K562 (cell line): ENCODE measurements around the gene ACSF3. TPM values are rescaled to one million over a fixed set of nuclear protein-coding genes. Genes with fewer than 3 reads are reported as not detected.

Experiments
- ATAC-seq: fragments of 200-7000 bp; cut with Tn5 transposase; 3 replicates; pipeline ENCODE4 v1.9.1; 2020; ENCODE audit warnings: moderate library complexity
- BruUV-seq: library from RNA; stranded (reverse); fragments of 400-500 nt; replicated peaks from 2 replicates; lab custom pipeline; 2021; lab: Mats Ljungman, UMichigan
- CTCF ChIA-PET: fragments of 300-600 bp; formaldehyde crosslinking; extraction: SDS; loops from one replicate; lab custom pipeline; 2021; ENCODE audit warnings: low intra/inter-chr PET ratio; lab: Yijun Ruan, JAX
- POLR2A ChIA-PET: fragments of 300-600, 350-650 bp; sonication (Branson Sonifier 250); formaldehyde crosslinking; extraction: SDS; loops from one replicate; lab custom pipeline; 2021; ENCODE audit warnings: antibody characterized with exemption, inconsistent platforms; lab: Yijun Ruan, JAX
- DNase-seq, 4 experiments: peaks; one replicate each; pipeline versions ENCODE4 v3.0.0 to v3.0.0-alpha.2; 2011 to 2018; ENCODE audit warnings: low spot score in 3 of 4, mixed read lengths in 3 of 4; ENCODE audit errors: extremely low read depth in 1 of 4
- FAIRE-seq: peaks from 2 replicates; lab custom pipeline; 2011; peaks lifted over from hg19 to GRCh38; lab: Jason Lieb, UNC
- H2AFZ ChIP-seq: 2 replicates; pipeline ENCODE4 v1.6.0; 2011; ENCODE audit warnings: low read depth, low read length, control low read depth, inconsistent platforms
- H3K27ac ChIP-seq: fragments of 200-600 bp; 3 replicates; pipeline ENCODE4 v1.8.0; 2011; ENCODE audit warnings: low read depth, mild to moderate bottlenecking, control low read depth, inconsistent platforms, low read length, moderate library complexity, mixed read lengths; ENCODE audit errors: extremely low read depth
- H3K27me3 ChIP-seq, 2 experiments: fragments of 300-600 bp in 1 of 2; 2 replicates in 1 of 2; 3 replicates in 1 of 2; pipeline versions ENCODE4 v1.6.0 to v1.8.0; 2011; ENCODE audit warnings: inconsistent platforms in 2 of 2, low read length in 2 of 2, mild to moderate bottlenecking in 1 of 2, mixed read lengths in 1 of 2, moderate library complexity in 1 of 2; ENCODE audit not compliant: control insufficient read depth in 2 of 2, insufficient read depth in 2 of 2
- H3K36me3 ChIP-seq: fragments of 300-600 bp; 3 replicates; pipeline ENCODE4 v1.8.0; 2011; ENCODE audit warnings: mild to moderate bottlenecking, low read length, inconsistent platforms; ENCODE audit not compliant: control insufficient read depth, insufficient read depth
- H3K4me1 ChIP-seq, 2 experiments: fragments of 200-600 bp in 1 of 2; replicated peaks in 1 of 2; 2 replicates in 1 of 2; 3 replicates in 1 of 2; pipeline versions ENCODE4 v1.5.1 to v1.8.0; 2011; ENCODE audit warnings: inconsistent platforms in 2 of 2, low read length in 2 of 2, mild to moderate bottlenecking in 1 of 2, mixed read lengths in 1 of 2, moderate library complexity in 1 of 2; ENCODE audit not compliant: control insufficient read depth in 2 of 2, insufficient read depth in 2 of 2
- H3K4me2 ChIP-seq: 2 replicates; pipeline ENCODE4 v1.6.1; 2011; ENCODE audit warnings: low read length, control low read depth, inconsistent platforms, mixed read lengths; ENCODE audit not compliant: insufficient read depth
- H3K4me3 ChIP-seq: fragments of 200-600 bp; sonication (generic), shearing (Covaris generic); 2 replicates; pipeline ENCODE4 v1.5.1; 2016; ENCODE audit warnings: control low read depth, inconsistent platforms
- H3K79me2 ChIP-seq: fragments of 200-600 bp; 3 replicates; pipeline ENCODE4 v1.8.0; 2011; ENCODE audit warnings: low read length, inconsistent platforms; ENCODE audit not compliant: control insufficient read depth, insufficient read depth
- H3K9ac ChIP-seq, 2 experiments: 2 replicates each; pipeline versions ENCODE4 v1.6.0 to v1.6.1; 2011; ENCODE audit warnings: low read depth in 2 of 2, low read length in 2 of 2, control low read depth in 1 of 2, inconsistent platforms in 1 of 2, mild to moderate bottlenecking in 1 of 2, mixed read lengths in 1 of 2; ENCODE audit not compliant: insufficient read depth in 1 of 2
- H3K9me1 ChIP-seq: one replicate; pipeline ENCODE4 v1.6.0; 2011; ENCODE audit warnings: inconsistent platforms, mild to moderate bottlenecking, low read length, moderate library complexity; ENCODE audit not compliant: control insufficient read depth, insufficient read depth
- H3K9me3 ChIP-seq: replicated peaks from 2 replicates; pipeline ENCODE4 v1.5.1; 2011; ENCODE audit warnings: low read depth, low read length, inconsistent platforms; ENCODE audit not compliant: control insufficient read depth, insufficient read depth
- H4K20me1 ChIP-seq: replicated peaks from 2 replicates; pipeline ENCODE4 v1.6.1; 2011; ENCODE audit warnings: low read length, inconsistent platforms, mixed read lengths; ENCODE audit not compliant: control insufficient read depth, insufficient read depth
- HNRNPUL1 ChIP-seq: fragments of 200-400 bp; formaldehyde crosslinking; IDR thresholded peaks from 2 replicates; pipeline ENCODE4 v1.6.1; 2017; ENCODE audit warnings: low read length
- NRF1 ChIP-seq, 2 experiments: fragments of 450-650 bp; IDR thresholded peaks in 1 of 2; conservative IDR thresholded peaks in 1 of 2; 2 replicates each; pipeline ENCODE4 v1.6.1; 2014; ENCODE audit warnings: mild to moderate bottlenecking in 2 of 2
- RBM39 ChIP-seq: fragments of 200-400 bp; formaldehyde crosslinking; optimal IDR thresholded peaks from 2 replicates; pipeline ENCODE3; 2018; ENCODE audit warnings: low read depth, low read length
- ZNF146 ChIP-seq: IDR thresholded peaks from one replicate; pipeline ENCODE4 v1.6.1; 2018; ENCODE audit warnings: missing compliant biosample characterization; ENCODE audit not compliant: unreplicated experiment
- WGBS: fragments of 100-300 bp; shearing (Covaris generic); methylation state at CpG from one replicate; pipeline ENCODE4 v1.1.6; 2016; ENCODE audit warnings: low coverage, mixed read lengths; ENCODE audit not compliant: insufficient coverage; ENCODE audit errors: missing lambda C conversion rate; 5-methylcytosine and 5-hydroxymethylcytosine counted together
- in situ Hi-C: fragments of 300-500 bp; cut with MboI; formaldehyde crosslinking; loops from 4 replicates; pipeline ENCODE4 v1.15.0; 2018; ENCODE audit warnings: inconsistent platforms, mixed read lengths
- intact Hi-C: fragments of 100-400 bp; cut with micrococcal nuclease; formaldehyde crosslinking; loops from 2 replicates; pipeline ENCODE4 v1.14.2; 2022
- polyA plus RNA-seq, 8 experiments: library from polyadenylated mRNA; depleted of rRNA in 4 of 8; stranded (reverse) in 5 of 8; unstranded in 3 of 8; fragments of >200 nt; fragmentation: Nextera tagmentation in 2 of 8; fragmentation: Illumina TruSeq in 1 of 8; extraction: Ambion mirVana in 2 of 8; extraction: Trizol in 1 of 8; gene quantifications; 2 replicates each; pipeline versions ENCODE4 v1.2.1 to v1.2.3, GENCODE V29; 2011 to 2014; ENCODE audit warnings: inconsistent platforms in 1 of 8, missing spikeins in 1 of 8
- total RNA-seq, 7 experiments: library from RNA; depleted of rRNA in 6 of 7; stranded (reverse); fragments of >200 nt in 6 of 7; fragmentation: Illumina TruSeq in 2 of 7; extraction: Trizol in 2 of 7; gene quantifications; 2 replicates each; pipeline versions ENCODE4 v1.2.1 to v1.2.3, GENCODE V29; 2011 to 2021; ENCODE audit warnings: low replicate concordance in 1 of 7

Gene ACSF3
- total and polyA plus RNA-seq, 9 of the 15 experiments (the other 6 are each of a cell fraction or from before 2014, with no cell fraction given): 0.77 to 32.8 (median 14.7) TPM

DNA sequence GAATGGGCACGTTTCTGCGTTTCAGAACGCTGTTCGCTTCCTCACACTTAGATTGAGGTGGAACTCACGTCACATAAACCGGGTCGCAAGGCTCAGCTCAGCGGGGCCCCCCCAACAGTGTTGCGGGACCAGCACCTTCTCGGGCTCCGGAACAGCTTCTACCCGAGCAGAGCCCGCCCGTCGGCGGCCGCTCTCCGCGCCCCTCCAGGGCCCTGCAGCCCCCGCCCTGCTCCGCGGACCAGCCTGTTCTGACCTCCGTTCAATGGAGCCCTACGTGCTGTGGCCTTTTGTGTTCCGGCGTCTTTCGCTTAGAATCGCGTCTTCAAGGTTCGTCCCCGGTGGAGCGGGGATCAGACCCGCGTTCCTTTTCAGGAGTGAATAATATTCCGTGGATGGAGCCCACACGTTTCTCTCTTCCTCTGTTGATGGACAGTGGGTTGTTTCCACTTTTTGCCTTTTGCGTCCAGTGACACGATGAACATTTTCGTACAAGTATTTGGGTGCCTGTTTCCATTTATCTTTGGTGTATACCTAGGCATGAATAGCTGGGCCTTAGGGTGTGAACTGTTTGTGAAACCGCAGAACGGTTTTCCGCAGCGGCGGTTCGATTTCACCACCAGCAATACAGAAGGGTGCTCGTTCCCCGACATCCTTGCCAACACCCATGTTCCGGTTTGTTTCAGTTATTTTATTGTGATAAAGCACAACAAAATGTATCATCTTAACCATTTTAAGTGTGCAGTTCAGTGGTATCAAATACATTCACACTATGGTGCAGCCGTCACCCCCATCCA is 109.0 kb downstream of the ACSF3 start:
- Histone ChIP-seq H3K36me3 (no peaks in the 10 kb centered on the region), H3K9ac (peak overlapping the region in 1 of 2 experiments; percentile 74; a peak in 1 of 4 replicates), H2AFZ (no peak overlapping the region; the same call in 1 of the 2 replicates), H3K27ac (no peak overlapping the region), H3K27me3 (peaks cover 7 to 15% of the 10 kb centered on the region in 2 experiments), H3K4me2 (peak overlapping the region; percentile 60), H3K4me3 (no peak overlapping the region), H4K20me1 (no peaks in the 10 kb centered on the region; the same call in 1 of the 2 replicates), H3K4me1 (peaks cover 0 to 52% of the 10 kb centered on the region in 2 experiments; a peak in 2 of 5 replicates)
- CTCF ChIA-PET: no interaction called here
- in situ Hi-C loops (no loop called here), intact Hi-C loops (no loop called here)
- FAIRE-seq (peak; percentile 19), DNase-seq (no peak)
- no TSS peak for BruUV-seq
- 57% methylated on average over 46 of the region's 49 CpGs for WGBS
- POLR2A ChIA-PET: interaction anchor here (0.6 to 1.6 kb wide), 3 partner anchors 15 to 105 kb away, joined by 3 to 4 read pairs (median 3); partner anchors contain the start of gene ZNF778
- peak; percentile 74 for TF ChIP-seq ZNF146
- no peak for TF ChIP-seq HNRNPUL1
- no peak for TF ChIP-seq RBM39
- 0 out of 4 replicates have a peak, but pooled peaks of 1 of the 2 experiments have one; percentile 3 for TF ChIP-seq NRF1 (conservative IDR thresholded peaks at IDR 0.05 in 1 of 2, IDR thresholded peaks at IDR 0.05 in 1 of 2)
- TF ChIP-seq, all 486 proteins: peak for 2
- H3K9me3 ChIP-seq: peaks cover 5% of the 10 kb centered on the region
- no peaks in the 10 kb centered on the region for H3K9me1 ChIP-seq
- ATAC-seq: no peak
- no peaks in the 10 kb centered on the region for H3K79me2 ChIP-seq

Other genes with a start within 250 kb of the ACSF3 start
- 3.4 and 5.4 TPM in 2 replicates for gene GALNS, start 236.9 kb upstream of the ACSF3 start, total RNA-seq (2014; rRNA removed)
- 2.4 and 4.1 TPM in 2 replicates for gene GALNS, start 236.9 kb upstream of the ACSF3 start, total RNA-seq (2014; rRNA removed; fragmentation: Illumina TruSeq; extraction: Trizol)
- 5.6 and 5.9 TPM in 2 replicates for gene GALNS, start 236.9 kb upstream of the ACSF3 start, total RNA-seq (2015; rRNA removed; fragmentation: Illumina TruSeq; extraction: Trizol)
- 12.3 and 13.2 TPM in 2 replicates for gene GALNS, start 236.9 kb upstream of the ACSF3 start, total RNA-seq (2021)
- gene GALNS, start 236.9 kb upstream of the ACSF3 start, polyA plus RNA-seq (2011; rRNA removed): 3.9 and 4.3 TPM in 2 replicates
- 6.0 and 7.0 TPM in 2 replicates for gene GALNS, start 236.9 kb upstream of the ACSF3 start, polyA plus RNA-seq (2014; fragmentation: Illumina TruSeq; extraction: Trizol)
- under 1 TPM; 0.38 to 0.63 TPM for gene GALNS, start 236.9 kb upstream of the ACSF3 start, polyA plus RNA-seq (2014; fragmentation: Nextera tagmentation; extraction: Ambion mirVana)
- 6.7 and 8.6 TPM in 2 replicates for gene GALNS, start 236.9 kb upstream of the ACSF3 start, polyA plus RNA-seq (2014; rRNA removed)
- 60.4 and 77.5 TPM in 2 replicates for gene TRAPPC2L, start 236.7 kb upstream of the ACSF3 start, total RNA-seq (2014; rRNA removed)
- gene TRAPPC2L, start 236.7 kb upstream of the ACSF3 start, total RNA-seq (2014; rRNA removed; fragmentation: Illumina TruSeq; extraction: Trizol): 92.6 and 126 TPM in 2 replicates
- 61.1 and 69.1 TPM in 2 replicates for gene TRAPPC2L, start 236.7 kb upstream of the ACSF3 start, total RNA-seq (2015; rRNA removed; fragmentation: Illumina TruSeq; extraction: Trizol)
- gene TRAPPC2L, start 236.7 kb upstream of the ACSF3 start, total RNA-seq (2021): 89.1 and 92.6 TPM in 2 replicates
- gene TRAPPC2L, start 236.7 kb upstream of the ACSF3 start, polyA plus RNA-seq (2011; rRNA removed): 124 and 163 TPM in 2 replicates
- 97.5 and 104 TPM in 2 replicates for gene TRAPPC2L, start 236.7 kb upstream of the ACSF3 start, polyA plus RNA-seq (2014; fragmentation: Illumina TruSeq; extraction: Trizol)
- 100 to 1,000 TPM; 345 to 398 TPM for gene TRAPPC2L, start 236.7 kb upstream of the ACSF3 start, polyA plus RNA-seq (2014; fragmentation: Nextera tagmentation; extraction: Ambion mirVana)
- 92.4 and 99.1 TPM in 2 replicates for gene TRAPPC2L, start 236.7 kb upstream of the ACSF3 start, polyA plus RNA-seq (2014; rRNA removed)
- gene PABPN1L, start 227.2 kb upstream of the ACSF3 start, total RNA-seq (2014; rRNA removed): 0.32 TPM in 1 of 2 replicates, not detected in the other
- not detected in 2 replicates for gene PABPN1L, start 227.2 kb upstream of the ACSF3 start, total RNA-seq (2014; rRNA removed; fragmentation: Illumina TruSeq; extraction: Trizol)
- gene PABPN1L, start 227.2 kb upstream of the ACSF3 start, total RNA-seq (2015; rRNA removed; fragmentation: Illumina TruSeq; extraction: Trizol): 0.19 TPM in 1 of 2 replicates, not detected in the other
- 0.29 TPM in 1 of 2 replicates, not detected in the other for gene PABPN1L, start 227.2 kb upstream of the ACSF3 start, total RNA-seq (2021)
- gene PABPN1L, start 227.2 kb upstream of the ACSF3 start, polyA plus RNA-seq (2011; rRNA removed): not detected in 2 replicates
- not detected in 2 replicates for gene PABPN1L, start 227.2 kb upstream of the ACSF3 start, polyA plus RNA-seq (2014; fragmentation: Illumina TruSeq; extraction: Trizol)
- gene PABPN1L, start 227.2 kb upstream of the ACSF3 start, polyA plus RNA-seq (2014; fragmentation: Nextera tagmentation; extraction: Ambion mirVana): not detected
- gene PABPN1L, start 227.2 kb upstream of the ACSF3 start, polyA plus RNA-seq (2014; rRNA removed): 0.11 TPM in 1 of 2 replicates, not detected in the other
- 13.5 and 20.8 TPM in 2 replicates for gene CBFA2T3, start 116.6 kb upstream of the ACSF3 start, total RNA-seq (2014; rRNA removed)
- gene CBFA2T3, start 116.6 kb upstream of the ACSF3 start, total RNA-seq (2014; rRNA removed; fragmentation: Illumina TruSeq; extraction: Trizol): 3.9 and 5.9 TPM in 2 replicates
- 6.7 and 7.8 TPM in 2 replicates for gene CBFA2T3, start 116.6 kb upstream of the ACSF3 start, total RNA-seq (2015; rRNA removed; fragmentation: Illumina TruSeq; extraction: Trizol)
- 114 and 145 TPM in 2 replicates for gene CBFA2T3, start 116.6 kb upstream of the ACSF3 start, total RNA-seq (2021)
- gene CBFA2T3, start 116.6 kb upstream of the ACSF3 start, polyA plus RNA-seq (2011; rRNA removed): 6.4 and 11.3 TPM in 2 replicates
- 24.2 and 46.3 TPM in 2 replicates for gene CBFA2T3, start 116.6 kb upstream of the ACSF3 start, polyA plus RNA-seq (2014; fragmentation: Illumina TruSeq; extraction: Trizol)
- gene CBFA2T3, start 116.6 kb upstream of the ACSF3 start, polyA plus RNA-seq (2014; fragmentation: Nextera tagmentation; extraction: Ambion mirVana): 1 to 10 TPM; 2.3 to 2.7 TPM
- 34.3 and 35.3 TPM in 2 replicates for gene CBFA2T3, start 116.6 kb upstream of the ACSF3 start, polyA plus RNA-seq (2014; rRNA removed)
- gene CDH15, start 77.9 kb downstream of the ACSF3 start, total RNA-seq (2014; rRNA removed): 0.16 and 0.18 TPM in 2 replicates
- gene CDH15, start 77.9 kb downstream of the ACSF3 start, total RNA-seq (2014; rRNA removed; fragmentation: Illumina TruSeq; extraction: Trizol): not detected in 2 replicates
- not detected in 2 replicates for gene CDH15, start 77.9 kb downstream of the ACSF3 start, total RNA-seq (2015; rRNA removed; fragmentation: Illumina TruSeq; extraction: Trizol)
- 0.07 and 0.11 TPM in 2 replicates for gene CDH15, start 77.9 kb downstream of the ACSF3 start, total RNA-seq (2021)
- 0.03 TPM in 1 of 2 replicates, not detected in the other for gene CDH15, start 77.9 kb downstream of the ACSF3 start, polyA plus RNA-seq (2011; rRNA removed)
- not detected in 2 replicates for gene CDH15, start 77.9 kb downstream of the ACSF3 start, polyA plus RNA-seq (2014; fragmentation: Illumina TruSeq; extraction: Trizol)
- not detected for gene CDH15, start 77.9 kb downstream of the ACSF3 start, polyA plus RNA-seq (2014; fragmentation: Nextera tagmentation; extraction: Ambion mirVana)
- not detected in 2 replicates for gene CDH15, start 77.9 kb downstream of the ACSF3 start, polyA plus RNA-seq (2014; rRNA removed)
- gene SLC22A31, start 106.7 kb downstream of the ACSF3 start, total RNA-seq (2014; rRNA removed): 0.54 and 0.86 TPM in 2 replicates
- gene SLC22A31, start 106.7 kb downstream of the ACSF3 start, total RNA-seq (2014; rRNA removed; fragmentation: Illumina TruSeq; extraction: Trizol): not detected in 2 replicates
- 0.15 and 0.29 TPM in 2 replicates for gene SLC22A31, start 106.7 kb downstream of the ACSF3 start, total RNA-seq (2015; rRNA removed; fragmentation: Illumina TruSeq; extraction: Trizol)
- 1.1 and 1.3 TPM in 2 replicates for gene SLC22A31, start 106.7 kb downstream of the ACSF3 start, total RNA-seq (2021)
- gene SLC22A31, start 106.7 kb downstream of the ACSF3 start, polyA plus RNA-seq (2011; rRNA removed): 0.39 and 1.9 TPM in 2 replicates
- gene SLC22A31, start 106.7 kb downstream of the ACSF3 start, polyA plus RNA-seq (2014; fragmentation: Illumina TruSeq; extraction: Trizol): 0.36 and 0.47 TPM in 2 replicates
- gene SLC22A31, start 106.7 kb downstream of the ACSF3 start, polyA plus RNA-seq (2014; fragmentation: Nextera tagmentation; extraction: Ambion mirVana): not detected
- gene SLC22A31, start 106.7 kb downstream of the ACSF3 start, polyA plus RNA-seq (2014; rRNA removed): 2.2 and 2.4 TPM in 2 replicates
- 18.3 and 26.8 TPM in 2 replicates for gene ZNF778, start 123.9 kb downstream of the ACSF3 start, total RNA-seq (2014; rRNA removed)
- gene ZNF778, start 123.9 kb downstream of the ACSF3 start, total RNA-seq (2014; rRNA removed; fragmentation: Illumina TruSeq; extraction: Trizol): 7.4 and 8.2 TPM in 2 replicates
- gene ZNF778, start 123.9 kb downstream of the ACSF3 start, total RNA-seq (2015; rRNA removed; fragmentation: Illumina TruSeq; extraction: Trizol): 6.4 and 7.5 TPM in 2 replicates
- gene ZNF778, start 123.9 kb downstream of the ACSF3 start, total RNA-seq (2021): 12.4 and 14.3 TPM in 2 replicates
- 6.9 and 9.7 TPM in 2 replicates for gene ZNF778, start 123.9 kb downstream of the ACSF3 start, polyA plus RNA-seq (2011; rRNA removed)
- gene ZNF778, start 123.9 kb downstream of the ACSF3 start, polyA plus RNA-seq (2014; fragmentation: Illumina TruSeq; extraction: Trizol): 7.4 and 7.5 TPM in 2 replicates
- under 1 TPM; 0.70 to 0.80 TPM for gene ZNF778, start 123.9 kb downstream of the ACSF3 start, polyA plus RNA-seq (2014; fragmentation: Nextera tagmentation; extraction: Ambion mirVana)
- gene ZNF778, start 123.9 kb downstream of the ACSF3 start, polyA plus RNA-seq (2014; rRNA removed): 33.9 and 60.6 TPM in 2 replicates